ENCODE data around the gene CHCHD4. TPM values are rescaled to one million over a fixed set of nuclear protein-coding genes. Genes with fewer than 3 reads are reported as not detected.

Gene CHCHD4
- total RNA-seq, 6 experiments from 2014 or later: 6.2 to 13.5 (median 8.4) TPM

DNA sequence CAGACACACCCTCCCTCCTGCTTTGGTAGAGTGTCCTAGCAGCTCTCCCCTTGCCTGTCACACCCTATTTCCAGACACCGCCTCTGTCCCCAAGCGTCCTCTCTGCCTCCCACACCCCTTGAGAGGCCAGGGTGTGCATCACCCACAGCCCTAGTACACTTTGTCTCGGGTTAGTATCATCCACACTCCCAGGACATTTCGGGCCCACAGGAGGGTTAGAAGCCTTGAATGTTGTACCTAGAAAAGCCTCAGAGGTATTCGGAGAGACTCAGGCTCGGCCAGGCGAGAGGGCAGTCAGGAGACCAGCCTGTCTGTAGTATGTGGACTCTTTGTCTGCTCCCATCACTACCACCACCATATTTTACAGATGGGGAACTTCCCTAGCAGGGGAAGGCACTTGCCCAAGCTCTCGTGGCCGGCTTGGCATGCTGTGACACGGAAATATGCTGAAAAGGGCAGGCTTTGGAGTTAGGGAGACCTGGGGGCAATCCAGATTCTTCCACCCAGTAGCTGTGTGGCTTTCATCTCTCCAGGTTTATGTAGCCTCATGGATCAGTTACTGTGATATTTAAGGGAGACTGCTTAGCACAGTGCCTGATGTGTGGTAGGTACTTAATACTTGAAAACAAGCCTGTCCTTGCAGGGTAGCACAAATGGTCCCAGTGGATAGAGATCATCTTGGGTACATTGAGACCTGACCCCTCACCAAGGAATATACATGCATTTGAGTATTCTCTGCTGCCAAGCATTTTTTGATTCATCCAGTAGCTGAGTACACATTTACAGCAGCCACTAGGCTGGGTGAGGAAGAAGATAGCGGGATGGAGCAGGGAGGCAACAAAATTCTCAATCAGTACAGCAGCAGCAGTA, 1.6 kb upstream of the CHCHD4 start:
- WGBS (ENCODE audit: insufficient coverage, low coverage, low lambda C conversion rate, missing lambda C conversion rate): 65% methylated on average over 9 of the region's 11 CpGs
- intact Hi-C loops (cut with DNase I): no loop called here
- Histone ChIP-seq H3K4me1 (peaks cover 0 to 25% (median 10%) of the 10 kb centered on the region in 4 donors), H3K36me3 (peaks cover 0 to 15% (median 4%) of the 10 kb centered on the region in 4 donors), H3K27me3 (no peaks in the 10 kb centered on the region), H3K9me3 (no peaks in the 10 kb centered on the region), H3K4me3 (peak overlapping the region; percentile 90 to 95 (median 92)), H3K27ac (peak overlapping the region in 2 of 3 donors; percentile 9 to 72)
- DNase-seq: peak in 1 of 3 donors; percentile 45
- TF ChIP-seq, protein P1, sequence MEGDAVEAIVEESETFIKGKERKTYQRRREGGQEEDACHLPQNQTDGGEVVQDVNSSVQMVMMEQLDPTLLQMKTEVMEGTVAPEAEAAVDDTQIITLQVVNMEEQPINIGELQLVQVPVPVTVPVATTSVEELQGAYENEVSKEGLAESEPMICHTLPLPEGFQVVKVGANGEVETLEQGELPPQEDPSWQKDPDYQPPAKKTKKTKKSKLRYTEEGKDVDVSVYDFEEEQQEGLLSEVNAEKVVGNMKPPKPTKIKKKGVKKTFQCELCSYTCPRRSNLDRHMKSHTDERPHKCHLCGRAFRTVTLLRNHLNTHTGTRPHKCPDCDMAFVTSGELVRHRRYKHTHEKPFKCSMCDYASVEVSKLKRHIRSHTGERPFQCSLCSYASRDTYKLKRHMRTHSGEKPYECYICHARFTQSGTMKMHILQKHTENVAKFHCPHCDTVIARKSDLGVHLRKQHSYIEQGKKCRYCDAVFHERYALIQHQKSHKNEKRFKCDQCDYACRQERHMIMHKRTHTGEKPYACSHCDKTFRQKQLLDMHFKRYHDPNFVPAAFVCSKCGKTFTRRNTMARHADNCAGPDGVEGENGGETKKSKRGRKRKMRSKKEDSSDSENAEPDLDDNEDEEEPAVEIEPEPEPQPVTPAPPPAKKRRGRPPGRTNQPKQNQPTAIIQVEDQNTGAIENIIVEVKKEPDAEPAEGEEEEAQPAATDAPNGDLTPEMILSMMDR (IDR thresholded peaks at IDR 0.05): no peak
- no peak for TF ChIP-seq POLR2A (IDR thresholded peaks at IDR 0.05)
- no peak for ATAC-seq

DNA sequence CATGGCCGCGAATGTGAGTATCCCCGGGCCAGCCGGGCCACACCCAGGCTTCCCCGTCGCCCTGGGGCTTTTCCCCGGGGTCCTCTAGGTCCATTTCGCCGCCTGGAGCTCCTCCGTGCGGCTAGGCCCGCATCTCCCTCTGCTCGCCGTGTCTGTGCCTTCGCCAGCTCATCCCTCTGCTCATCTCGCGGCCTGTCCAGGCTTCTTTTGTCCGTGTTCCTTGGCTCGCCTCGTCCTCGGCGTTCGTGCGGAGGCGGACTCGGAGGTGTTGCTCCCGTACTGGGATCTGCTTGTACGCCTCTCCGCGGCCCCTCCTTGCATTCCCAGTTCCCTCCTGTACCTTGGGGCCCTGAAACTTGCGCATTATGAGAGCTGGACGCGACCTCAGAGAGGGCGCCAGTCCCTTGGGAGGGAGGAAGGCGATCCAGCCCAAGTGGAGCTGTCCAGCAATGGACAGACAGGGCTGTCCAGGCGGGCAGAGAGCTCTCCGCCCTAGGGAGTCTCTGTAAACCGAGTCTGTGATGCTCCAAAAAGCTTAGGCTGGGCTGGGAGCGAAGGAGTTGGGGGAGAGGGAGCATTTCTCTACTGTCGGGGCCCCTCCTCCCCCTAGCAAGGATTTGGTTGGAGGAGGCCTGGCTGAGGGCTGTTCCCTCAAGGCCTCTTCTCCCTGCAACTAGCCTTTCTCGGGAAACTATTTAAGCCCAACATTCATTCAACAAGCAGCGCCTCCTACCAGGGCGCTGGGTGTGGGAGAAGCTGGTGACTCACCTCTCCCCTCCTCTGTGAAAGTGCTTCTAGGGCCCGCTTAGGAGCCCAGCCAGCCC, 735 bp upstream of the CHCHD4 start:
- Histone ChIP-seq H3K4me1 (peaks cover 0 to 25% (median 10%) of the 10 kb centered on the region in 4 donors), H3K27me3 (no peaks in the 10 kb centered on the region), H3K9me3 (no peaks in the 10 kb centered on the region), H3K36me3 (peaks cover 0 to 7% (median under 1%) of the 10 kb centered on the region in 4 donors), H3K27ac (peak overlapping the region; percentile 72 to 89 (median 84)), H3K4me3 (peak overlapping the region; percentile 90 to 95 (median 92))
- 2% methylated on average over 26 of the region's 44 CpGs for WGBS (ENCODE audit: insufficient coverage, low coverage, low lambda C conversion rate, missing lambda C conversion rate)
- intact Hi-C loops (cut with DNase I): no loop called here
- TF ChIP-seq, protein P1 (IDR thresholded peaks at IDR 0.05): no peak
- TF ChIP-seq POLR2A (IDR thresholded peaks at IDR 0.05): no peak
- peak; percentile 63 to 79 (median 65) for DNase-seq
- peak; percentile 52 to 62 (median 57) for ATAC-seq

DNA sequence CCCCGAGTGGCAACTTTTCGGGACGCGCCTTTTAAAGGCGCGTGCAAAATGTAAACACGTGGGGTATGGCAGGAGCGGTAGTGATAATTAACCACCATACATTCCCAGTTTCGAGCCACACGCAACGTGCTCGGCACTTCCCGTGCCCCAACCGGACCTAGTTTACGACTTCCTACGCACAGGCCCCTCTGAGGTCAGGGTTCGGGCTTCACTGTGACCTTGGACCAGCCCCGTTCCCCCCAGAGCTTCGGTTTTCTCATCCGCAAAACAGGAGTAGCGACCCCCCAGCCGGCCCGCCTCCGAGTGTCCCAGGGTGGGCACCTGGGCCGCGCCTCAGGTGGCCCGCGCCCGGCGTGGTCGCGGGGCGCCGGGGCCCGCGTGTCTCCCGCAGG, 451 bp downstream of the CHCHD4 start:
- Histone ChIP-seq H3K9me3 (no peaks in the 10 kb centered on the region), H3K27me3 (no peaks in the 10 kb centered on the region), H3K4me3 (peak overlapping the region; percentile 90 to 95 (median 92)), H3K36me3 (no peaks in the 10 kb centered on the region), H3K27ac (peak overlapping the region; percentile 84 to 89 (median 86)), H3K4me1 (peaks cover 0 to 36% (median 15%) of the 10 kb centered on the region in 4 donors)
- intact Hi-C loops (cut with DNase I): no loop called here
- DNase-seq (peak; percentile 75 to 81 (median 78)), ATAC-seq (peak; percentile 35 to 69 (median 59))
- 3% methylated on average over 6 of the region's 37 CpGs for WGBS (ENCODE audit: insufficient coverage, low coverage, low lambda C conversion rate, missing lambda C conversion rate)
- TF ChIP-seq POLR2A (IDR thresholded peaks at IDR 0.05): no peak
- TF ChIP-seq, protein P1 (IDR thresholded peaks at IDR 0.05): no peak

DNA sequence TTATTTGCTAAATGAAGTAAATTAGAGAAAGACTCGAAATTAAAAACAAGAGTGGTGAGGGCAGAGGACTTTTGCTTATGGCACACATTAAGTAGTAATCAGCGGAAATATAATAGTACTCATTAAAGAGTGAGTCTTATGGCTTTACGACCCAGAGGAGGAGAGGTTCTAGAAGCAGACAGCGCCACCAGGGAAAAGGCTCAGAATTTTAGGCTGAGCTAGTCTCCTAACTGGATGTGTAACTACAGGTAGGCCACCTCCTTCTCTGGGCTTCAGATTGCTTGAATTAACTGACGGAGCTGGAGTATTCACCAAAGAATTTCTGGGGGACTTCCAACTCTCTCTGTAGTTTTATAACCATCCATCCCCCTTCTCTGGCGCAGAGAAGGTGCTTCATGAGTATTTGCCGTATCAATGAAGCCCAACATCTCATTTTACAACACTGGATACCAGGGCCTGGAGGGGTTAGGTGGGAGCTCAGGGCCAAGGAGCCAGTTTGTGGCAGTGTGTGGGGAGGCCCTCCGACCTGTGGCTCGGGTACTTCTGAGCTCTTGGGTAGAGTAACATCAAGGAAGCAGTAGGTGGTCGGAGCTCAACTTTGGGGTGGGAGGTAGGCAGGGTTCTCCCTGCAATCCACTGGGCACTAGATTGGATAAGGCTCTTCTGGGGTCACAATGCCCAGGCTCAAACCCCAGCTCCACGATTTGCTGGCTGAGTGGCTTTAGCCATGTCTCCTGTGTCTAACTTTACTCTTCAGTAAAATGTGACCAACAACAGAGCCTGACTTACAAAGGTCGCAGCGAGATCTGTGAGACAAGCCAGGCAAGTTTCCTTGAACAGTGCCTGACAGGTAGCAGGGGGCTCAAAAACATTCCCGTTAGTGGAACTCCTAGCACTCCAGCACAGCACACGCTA, 1.1 kb downstream of the CHCHD4 start:
- DNase-seq: peak in 1 of 3 donors; percentile 37

More for the DNA sequence above, 1.1 kb downstream of the CHCHD4 start:
- intact Hi-C loops (cut with DNase I): no loop called here
- WGBS (ENCODE audit: insufficient coverage, low coverage, low lambda C conversion rate, missing lambda C conversion rate): 65% methylated on average over 8 of the region's 15 CpGs
- no peak for ATAC-seq
- peak overlapping the region; percentile 84 to 89 (median 86) for H3K27ac ChIP-seq
- H3K9me3 ChIP-seq: no peaks in the 10 kb centered on the region
- peak overlapping the region; percentile 90 to 95 (median 92) for H3K4me3 ChIP-seq
- peaks cover 0 to 41% (median 18%) of the 10 kb centered on the region in 4 donors for H3K4me1 ChIP-seq
- no peaks in the 10 kb centered on the region for H3K36me3 ChIP-seq
- TF ChIP-seq, protein P1 (IDR thresholded peaks at IDR 0.05): no peak
- no peak for TF ChIP-seq POLR2A (IDR thresholded peaks at IDR 0.05)
- no peaks in the 10 kb centered on the region for H3K27me3 ChIP-seq

Data from right lobe of liver (tissue), 6 donors.